PFSK-1 (cell line): Measurements from ENCODE around the gene INTS11.

Experiments
- POLR2AphosphoS5 ChIP-seq: IDR thresholded peaks from 2 replicates; pipeline ENCODE4 v1.6.1; 2012; ENCODE audit warnings: low read depth, mild to moderate bottlenecking, control low read depth, low read length, moderate library complexity
- REST ChIP-seq, 2 experiments: IDR thresholded peaks; 2 replicates each; pipeline versions ENCODE4 v1.6.1 to v1.8.0; 2011 to 2012; ENCODE audit warnings: low read depth in 2 of 2, low read length in 2 of 2, control low read depth in 1 of 2, inconsistent platforms in 1 of 2, mild to moderate bottlenecking in 1 of 2, moderate library complexity in 1 of 2; ENCODE audit not compliant: insufficient read depth in 1 of 2
- TAF1 ChIP-seq: IDR thresholded peaks from 2 replicates; pipeline ENCODE4 v1.6.1; 2012; ENCODE audit warnings: low read length, control low read depth, borderline replicate concordance; ENCODE audit not compliant: insufficient read depth

DNA sequence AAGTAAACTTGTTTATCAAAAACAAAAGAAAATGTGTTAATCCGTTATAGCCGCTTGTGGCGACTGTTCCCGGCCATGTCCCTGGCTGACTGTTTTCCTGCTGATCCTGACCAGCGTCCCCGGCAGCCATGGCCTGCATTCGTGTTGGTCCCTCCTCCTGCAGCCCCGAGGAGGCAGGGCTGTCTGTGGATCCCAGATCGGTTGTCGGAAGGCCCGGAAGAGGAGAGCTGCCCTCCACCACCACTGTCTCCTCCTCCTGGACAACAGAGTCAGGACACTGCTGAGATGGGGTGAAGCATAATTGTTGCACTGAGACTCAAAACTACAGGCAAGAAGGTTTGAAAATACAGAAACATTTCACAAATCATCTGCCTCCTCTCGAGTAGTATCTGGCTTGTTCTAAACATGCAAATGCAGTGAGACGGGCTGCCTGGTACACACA, 37.5 kb upstream of the INTS11 start:
- TF ChIP-seq POLR2AphosphoS5 (no peak), TAF1 (no peak), REST (IDR thresholded peaks at IDR 0.05; ENCODE audit: insufficient read depth in 1 of 2, low read depth in 2 of 2, low read length in 2 of 2) (no peak)
